NCI-H2227 treated with DMSO at 0.1 percent for 48 hours (cell line): ENCODE data around the gene FAM83G.
A peak's percentile ranks its signal among the peaks of the same experiment; 100 is the strongest.

Experiments used
- DNase-seq: peaks from one replicate; lab custom pipeline; 2025; lab: John Stamatoyannopoulos, UW

Gene FAM83G

DNA sequence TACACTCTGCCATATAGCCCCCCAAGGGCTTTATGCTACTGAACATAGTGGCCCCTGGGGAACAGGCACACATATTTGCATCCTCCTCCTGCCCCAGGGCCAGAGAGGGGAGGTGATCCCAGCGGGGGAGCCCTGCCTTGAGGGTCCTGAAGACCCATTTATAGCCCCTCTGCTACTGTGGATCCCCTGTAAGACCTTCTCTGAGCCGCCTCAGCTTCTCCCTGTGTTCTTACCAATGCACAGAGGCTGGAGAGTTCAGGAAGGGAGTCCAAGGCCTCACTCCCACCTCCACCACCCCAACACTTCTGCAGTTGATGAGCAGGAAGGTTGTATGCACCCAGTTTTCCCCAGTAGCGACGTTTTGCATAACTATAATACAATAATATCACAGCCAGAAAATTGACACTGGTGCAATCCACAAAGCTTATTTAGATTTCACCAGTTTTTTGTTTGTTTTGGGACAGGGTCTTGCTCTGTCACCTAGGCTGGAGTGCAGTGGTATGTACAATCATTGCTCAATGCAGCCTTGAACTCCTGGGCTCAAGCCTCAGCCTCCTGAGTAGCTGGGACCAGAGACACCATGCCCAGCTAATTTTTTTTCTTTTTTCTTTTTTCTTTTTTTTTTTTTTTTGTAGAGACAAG is 1.3 kb upstream of the FAM83G start:
- DNase-seq: no peak

DNA sequence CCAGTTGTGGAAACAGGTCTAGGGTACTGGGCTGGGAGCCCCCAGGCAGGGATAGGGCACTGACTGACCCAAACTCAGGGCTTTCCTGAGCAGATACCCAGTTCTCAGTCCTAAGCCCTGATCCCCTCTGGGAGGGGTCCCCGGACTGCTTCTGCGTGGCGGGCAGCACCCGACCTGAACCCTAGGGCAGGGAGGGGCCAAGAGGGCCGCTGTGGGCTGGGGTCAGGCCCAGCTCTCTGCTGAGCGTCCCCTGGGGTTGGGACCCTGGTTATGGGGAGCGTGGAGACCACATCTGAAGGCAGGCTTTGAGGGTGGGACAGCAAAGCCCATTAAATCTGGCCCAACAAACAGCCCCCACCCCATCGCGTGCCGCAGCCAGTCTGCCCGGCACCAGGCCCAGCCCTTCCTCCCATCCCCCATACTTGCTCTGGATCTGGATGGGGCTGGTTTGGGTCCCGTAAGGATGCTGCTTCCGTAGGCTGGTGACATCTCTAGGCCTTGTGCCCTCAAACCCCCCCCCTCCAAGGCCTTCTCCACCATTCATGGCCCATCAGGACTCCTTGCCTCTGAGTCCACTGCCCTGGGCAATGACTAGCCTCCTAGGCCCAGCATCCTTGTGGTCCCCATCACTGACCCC is 691 bp upstream of the FAM83G start:
- no peak for DNase-seq

DNA sequence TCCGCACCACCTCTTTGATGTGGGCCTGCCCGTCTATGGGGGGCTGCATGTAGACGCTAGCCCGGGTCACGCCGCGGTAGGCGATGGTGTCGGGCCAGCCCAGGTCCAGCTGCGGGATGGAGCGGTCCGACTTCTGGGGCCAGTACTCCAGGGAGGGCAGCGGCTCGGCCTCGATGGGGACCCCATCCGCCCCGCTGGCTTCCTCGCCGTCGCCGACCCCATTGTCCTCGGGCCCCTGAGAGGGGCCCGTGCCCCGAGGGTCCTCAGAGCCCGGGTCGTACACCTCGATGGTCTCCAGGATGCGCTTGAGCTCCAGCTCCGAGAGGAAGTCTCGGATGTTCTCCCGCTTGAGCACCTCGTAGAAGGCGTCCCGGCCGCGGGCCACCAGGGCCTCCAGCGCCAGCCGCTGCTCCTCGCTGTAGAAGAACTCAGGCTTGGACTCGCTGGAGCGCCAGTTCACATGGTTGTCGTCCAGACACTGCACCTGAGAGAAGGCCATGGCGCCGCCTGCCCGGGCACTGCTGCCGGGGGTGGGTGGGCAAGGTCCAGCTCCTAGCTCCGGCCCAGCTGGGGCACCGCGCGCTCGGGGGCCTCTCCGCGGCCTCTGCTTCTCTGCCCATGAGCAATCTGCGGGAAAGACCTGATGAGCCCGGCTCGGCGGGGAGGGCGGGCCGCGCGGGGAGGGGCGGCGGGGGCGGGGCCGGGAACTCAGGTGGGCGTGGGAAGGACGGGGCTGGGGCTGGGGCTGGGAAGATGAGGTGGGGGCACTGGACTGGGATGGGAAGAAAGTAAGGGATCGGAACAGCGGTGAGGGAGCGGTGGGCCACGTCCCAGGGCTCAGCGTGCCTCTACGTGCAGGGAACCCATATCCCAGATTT is 782 bp downstream of the FAM83G start:
- DNase-seq: peak; percentile 29

DNA sequence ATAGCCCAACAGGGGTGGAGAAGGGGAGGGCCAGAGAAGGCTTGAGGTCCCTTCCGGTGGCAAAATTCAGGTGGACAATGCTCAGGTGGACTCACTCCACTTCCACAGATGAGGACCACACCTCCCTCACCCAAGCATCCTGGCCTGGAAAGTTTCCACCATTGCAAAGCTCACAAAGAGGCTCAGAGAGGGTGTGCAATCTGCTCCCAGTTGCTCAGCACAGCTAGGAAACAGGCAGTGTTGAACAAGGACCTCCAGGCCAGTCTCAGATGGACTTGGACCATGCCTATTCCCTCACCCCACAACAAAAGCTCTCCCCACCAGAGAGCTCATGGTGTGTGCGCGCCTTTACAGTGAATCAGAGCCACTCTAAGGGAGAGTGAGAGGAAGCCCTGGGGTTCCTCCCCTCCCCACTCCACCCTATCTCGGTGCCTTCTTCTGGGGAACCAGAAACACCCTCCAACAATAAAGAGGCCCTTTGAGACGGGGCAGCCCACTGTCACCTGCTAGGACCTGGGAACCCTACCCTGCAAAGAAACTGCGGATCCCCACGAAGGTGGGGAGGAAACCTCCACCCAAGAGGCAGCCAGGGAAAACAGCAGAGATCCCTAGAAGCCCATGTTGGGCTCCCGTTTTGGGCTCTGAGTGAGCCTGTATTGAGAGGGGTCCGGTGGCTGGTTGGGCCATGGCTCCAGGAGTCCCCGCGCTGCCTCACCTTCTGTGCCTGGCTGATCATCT is 1.6 kb downstream of the FAM83G start:
- no peak for DNase-seq

DNA sequence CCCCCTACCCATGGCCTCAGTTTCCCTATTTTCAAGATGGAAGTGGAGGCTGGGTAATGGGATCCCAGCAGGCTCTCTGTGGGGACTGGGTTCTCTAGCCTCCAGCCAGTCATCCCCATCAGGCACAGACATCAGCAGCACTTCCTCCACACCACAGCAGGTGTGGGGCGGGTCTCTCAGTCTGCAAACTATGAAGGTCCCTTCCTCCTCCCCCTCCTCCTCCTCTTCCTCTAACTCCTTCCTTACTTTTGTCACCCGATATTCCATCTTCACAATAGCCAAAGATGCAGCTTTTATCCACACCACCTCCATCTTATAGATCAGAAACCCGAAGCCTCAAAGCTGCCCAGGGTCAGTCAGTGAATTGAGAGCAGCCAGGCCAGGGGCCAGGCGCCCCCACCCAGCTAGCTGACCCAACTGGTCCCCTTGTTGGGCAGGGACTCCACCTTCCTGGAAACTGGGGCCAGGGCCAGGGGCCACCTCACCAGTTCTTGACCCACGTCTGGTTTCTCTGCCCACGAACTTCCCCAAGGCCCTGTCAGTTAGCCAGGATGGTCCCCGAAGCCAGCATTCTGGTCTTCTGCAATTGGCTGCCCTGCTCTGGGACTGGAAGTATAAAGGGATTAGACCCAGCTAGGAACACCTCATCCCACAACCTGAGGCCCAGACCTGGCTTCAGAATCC is 2.5 kb downstream of the FAM83G start:
- no peak for DNase-seq

DNA sequence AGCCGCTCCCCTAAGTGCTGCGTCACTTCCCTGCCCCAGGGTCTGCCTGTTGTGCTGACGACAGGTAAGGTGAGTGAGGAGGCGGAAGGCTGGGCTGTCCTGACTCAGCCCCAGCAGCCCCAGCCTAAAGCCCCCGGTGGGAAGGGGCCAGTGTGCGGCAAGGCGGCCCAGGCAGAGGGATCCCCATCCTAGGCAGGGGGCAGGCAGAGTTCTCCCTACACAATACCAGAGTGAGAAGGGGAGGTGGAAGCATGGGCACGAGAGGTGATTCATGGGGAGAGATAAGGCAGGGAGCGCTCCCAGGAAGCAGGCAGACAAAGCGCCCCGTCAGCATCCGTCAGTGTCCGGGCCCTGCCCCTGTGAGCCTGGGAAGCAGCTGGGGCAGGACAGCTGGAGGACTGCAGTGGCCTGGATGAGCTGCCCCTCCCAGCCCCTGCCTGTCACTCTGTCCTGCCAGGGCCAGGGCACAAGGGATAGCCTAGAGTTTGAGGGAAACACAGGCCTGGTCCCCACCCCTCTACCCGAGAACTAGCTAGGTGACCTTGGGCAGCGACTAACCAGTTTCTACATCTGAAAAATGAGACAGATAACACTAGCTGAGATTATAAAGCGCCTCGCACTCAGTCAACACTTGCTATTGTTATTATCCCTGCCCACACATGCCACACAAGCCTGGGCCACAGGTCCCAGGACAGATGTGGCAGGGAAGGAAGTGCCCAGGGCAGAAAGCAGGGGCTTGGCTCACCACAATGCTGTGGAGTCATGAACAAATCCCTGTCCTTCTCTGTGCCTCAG is 3.8 kb downstream of the FAM83G start:
- DNase-seq: no peak

DNA sequence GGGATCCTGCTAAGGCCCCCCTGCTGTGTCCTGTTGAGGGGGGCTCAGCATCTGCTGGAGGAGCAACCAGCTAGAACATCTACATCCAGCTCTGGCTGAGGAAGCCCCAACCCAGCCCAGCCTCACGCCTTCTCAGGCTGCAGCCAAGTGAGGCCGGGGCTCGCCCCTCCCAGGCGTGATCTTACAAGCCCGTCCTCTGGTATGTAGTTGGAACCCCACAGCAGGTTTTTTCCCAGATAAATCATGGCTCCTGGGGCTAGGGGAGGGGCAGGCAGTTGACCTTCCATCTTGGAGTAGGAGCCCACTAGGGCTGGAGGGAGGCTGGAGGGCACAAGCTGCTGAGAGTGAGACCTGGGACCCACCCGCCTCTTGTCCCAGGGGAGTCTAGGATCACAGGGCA is 4.7 kb downstream of the FAM83G start:
- DNase-seq: no peak

DNA sequence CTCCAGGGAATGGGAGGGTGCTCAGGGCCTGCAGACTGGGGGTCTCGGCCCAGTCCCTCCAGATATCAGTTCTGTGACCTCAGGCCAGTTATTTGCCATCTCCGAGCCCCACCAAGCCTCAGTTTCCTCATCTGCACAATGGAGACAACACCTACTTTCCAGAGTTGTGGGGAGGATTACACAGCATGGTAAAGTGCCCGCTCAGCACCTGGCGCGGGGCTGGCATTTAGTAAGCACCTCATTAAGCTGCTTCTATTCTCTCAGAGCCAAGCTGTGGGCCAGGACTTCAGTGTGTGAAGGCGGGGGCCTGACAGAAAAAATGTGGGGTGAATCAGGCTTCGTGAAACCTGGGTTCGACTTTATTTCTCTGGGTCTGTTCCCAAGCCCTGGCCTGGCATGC is 5.2 kb downstream of the FAM83G start:
- DNase-seq: no peak

DNA sequence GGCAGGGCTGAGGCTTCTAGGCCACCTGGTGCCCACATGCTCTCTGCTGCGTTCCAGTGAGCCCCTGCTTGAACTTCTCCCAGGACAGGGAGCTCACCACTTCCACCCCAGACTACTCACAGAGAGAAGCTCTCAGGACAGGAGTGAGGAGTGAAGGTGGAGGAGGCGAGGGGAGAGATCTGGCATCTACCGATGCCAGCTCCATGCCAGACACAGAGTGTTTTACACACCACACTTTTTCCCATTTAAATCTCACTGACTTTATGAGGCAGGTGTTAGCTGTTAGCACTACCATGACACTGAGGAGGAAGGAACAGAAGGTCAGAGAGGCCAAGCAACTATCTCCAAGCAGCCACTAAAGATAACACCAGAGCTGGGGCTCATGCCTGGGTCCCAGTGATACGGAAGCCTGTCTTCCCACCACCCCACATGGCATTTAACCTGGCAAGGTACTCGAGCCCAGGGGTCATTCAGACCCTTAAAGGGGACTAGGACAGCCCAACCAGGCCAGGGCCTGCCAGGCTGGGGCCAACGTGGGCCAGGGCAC is 6.8 kb downstream of the FAM83G start:
- no peak for DNase-seq

DNA sequence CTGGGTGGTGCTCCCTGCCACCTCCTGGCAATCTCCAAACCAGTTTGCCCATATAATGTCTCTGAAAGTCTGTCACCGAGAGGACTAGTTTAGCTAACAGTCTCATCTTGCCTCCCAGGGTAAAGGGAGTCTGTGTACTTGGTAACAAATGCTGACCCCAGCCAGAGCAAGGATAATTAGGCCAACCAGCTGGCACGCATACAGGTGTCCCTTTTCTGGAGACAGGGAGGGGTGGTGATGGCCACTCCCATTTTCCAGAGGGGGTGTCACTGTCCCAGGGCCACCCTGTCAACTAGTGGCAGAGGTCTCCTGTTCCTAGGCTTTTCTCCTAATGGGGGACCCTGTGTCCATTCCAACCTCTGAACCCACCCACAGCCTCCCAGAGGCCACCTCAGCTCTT is 8.1 kb downstream of the FAM83G start:
- DNase-seq: no peak

DNA sequence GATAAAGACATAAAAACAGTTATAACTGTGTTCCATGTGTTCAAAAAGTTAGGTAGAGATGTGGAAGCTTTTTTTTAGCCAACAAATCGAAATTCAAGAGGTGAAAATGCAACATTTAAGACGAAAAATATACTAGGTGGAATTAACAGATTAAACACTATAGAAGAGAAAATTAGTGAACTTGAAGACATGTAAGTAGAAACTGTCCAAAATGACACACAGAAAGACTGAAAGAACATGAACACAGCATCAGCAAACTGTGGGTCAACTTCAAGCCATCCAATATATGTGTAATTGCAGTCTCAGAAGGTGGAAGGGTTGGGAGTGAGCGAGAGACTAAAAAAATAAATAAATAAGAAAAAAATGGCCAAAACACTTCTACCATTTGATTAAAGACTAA is 9.3 kb downstream of the FAM83G start:
- no peak for DNase-seq

DNA sequence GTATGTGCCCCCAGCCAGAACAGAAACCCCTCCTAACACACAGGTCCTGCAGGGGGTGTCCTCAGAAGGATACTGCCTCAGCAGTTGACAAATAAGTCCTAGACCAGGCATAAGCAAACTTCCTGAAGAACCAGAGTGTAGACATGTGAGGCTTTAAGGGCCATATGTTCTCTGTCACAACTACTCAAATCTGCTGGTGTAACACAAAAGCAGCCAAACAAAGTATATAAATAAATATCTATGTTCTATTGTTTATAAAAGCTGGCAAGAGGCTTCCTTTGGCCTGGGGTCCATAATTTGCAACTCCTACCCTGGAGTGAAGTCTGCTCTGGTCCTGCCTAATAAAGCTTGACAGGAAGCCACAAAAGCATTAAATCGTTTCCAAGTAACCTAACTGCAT is 9.9 kb downstream of the FAM83G start:
- DNase-seq: no peak

DNA sequence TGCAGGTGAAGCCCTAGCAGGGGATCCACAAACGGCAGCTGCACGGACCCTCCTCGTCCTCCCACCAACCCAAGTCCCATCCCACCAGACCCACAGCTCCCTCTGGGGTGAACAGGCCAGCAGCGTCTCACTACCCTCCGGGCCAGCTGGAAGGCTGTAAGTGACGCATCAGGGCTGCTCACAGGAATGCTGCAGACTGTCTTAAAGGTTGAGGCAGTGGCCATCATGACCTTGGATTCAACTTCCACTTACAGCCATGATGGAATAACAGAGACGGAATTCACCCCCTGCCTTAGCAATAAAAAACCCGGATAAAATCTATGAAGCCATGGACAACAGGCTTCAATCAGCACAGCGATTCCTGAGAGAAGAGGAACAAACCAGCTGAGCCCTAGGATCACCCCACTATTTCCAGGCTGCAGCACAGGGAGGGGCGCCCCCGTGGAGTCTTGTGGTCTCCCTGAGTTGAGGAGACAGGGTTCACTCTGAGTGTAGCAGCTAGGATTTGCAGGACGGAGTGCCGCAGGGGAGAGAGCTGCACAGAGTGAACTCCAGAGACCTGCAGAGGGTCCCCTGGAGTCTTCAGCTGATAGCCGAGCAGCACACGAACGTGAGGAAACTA is 10.5 kb downstream of the FAM83G start:
- no peak for DNase-seq

DNA sequence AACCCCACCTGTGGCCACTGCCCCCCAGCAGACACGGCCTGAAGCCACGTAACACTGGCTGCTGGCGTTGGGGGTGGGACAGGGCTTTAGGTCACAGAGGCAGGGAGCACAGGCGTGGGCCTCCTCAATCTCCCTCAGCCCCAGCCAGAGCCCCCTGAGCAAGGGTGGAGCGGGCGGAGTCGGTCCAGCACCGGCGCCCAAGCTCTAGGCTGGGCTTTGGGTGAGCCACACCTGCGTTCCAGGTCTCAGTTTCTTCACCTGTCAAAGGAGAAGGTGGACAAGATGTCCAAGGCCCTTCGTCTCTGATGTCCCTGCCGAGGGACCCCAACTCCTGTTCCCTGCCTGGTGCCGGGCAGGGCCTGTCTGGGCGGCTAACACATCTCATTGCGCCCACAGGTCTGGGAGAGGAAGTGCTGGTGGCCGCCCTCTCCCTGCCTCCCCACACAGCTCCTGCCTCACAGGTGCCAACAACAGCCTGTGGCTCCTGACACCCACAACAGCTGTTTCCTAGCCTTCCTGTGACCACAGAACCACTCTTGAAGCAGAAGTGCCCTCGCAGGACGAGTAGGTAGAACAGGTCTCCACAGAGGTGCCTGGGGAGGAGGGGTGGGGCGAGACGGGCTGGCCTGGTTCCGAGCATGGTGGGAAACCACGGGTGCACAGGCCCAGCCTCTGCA is 12.0 kb downstream of the FAM83G start:
- no peak for DNase-seq

DNA sequence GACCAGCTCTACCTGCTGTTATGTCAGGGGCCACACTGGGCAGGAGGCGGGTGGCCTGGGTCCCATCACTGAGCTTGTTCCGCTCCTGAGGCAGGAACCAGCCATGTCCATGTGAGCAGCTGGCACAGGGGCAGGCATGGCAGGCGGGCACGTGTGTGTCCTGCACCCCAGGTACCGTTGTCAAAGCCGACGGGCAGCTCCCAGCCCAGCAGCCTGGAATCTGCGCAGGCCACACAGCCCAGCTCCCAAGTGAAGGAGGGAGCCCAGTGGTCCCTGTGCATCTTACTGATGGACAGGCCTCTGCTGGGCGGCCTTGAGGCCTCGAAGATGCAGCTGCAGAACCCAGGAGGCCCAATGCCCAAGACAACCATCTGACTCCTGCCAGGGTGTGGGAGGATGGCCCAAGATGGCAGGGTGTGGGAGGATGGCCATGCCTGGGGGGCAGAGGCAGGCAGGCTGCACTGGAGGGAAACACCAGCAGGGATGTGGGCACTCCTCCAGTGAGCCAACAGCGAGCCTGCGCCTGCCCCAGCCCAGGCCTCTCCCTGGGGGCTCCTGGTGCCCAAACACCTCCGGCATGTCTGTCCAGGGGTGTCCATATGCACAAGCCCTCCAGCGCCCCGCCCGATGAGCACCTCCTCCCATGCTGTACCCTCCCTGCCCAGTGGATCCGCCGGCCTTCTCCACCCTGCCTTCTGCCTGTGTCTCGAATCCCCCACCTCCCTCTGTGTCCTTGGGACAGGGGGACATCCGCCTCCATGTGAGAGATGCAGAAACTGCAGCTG is 12.8 kb downstream of the FAM83G start:
- no peak for DNase-seq

DNA sequence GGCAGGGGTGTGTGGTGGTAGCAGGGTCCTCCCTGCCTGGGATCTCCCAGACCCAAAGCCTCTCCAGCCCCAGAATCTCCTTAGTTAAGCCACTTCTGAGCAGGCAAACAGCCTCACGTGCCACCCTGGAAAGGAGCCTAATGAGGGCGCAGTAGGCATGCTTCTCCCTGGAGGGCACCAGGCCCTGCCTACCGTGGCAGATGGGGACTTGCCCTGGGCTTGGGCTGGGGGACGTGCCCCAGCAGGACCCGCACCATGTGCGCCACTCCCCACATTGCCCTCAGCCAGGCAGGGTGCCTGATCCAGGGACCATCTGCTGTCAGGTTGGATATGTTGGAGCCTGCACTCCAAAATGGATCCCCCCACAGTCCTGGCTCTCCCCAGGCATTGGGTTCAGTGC is 14.2 kb downstream of the FAM83G start:
- no peak for DNase-seq

DNA sequence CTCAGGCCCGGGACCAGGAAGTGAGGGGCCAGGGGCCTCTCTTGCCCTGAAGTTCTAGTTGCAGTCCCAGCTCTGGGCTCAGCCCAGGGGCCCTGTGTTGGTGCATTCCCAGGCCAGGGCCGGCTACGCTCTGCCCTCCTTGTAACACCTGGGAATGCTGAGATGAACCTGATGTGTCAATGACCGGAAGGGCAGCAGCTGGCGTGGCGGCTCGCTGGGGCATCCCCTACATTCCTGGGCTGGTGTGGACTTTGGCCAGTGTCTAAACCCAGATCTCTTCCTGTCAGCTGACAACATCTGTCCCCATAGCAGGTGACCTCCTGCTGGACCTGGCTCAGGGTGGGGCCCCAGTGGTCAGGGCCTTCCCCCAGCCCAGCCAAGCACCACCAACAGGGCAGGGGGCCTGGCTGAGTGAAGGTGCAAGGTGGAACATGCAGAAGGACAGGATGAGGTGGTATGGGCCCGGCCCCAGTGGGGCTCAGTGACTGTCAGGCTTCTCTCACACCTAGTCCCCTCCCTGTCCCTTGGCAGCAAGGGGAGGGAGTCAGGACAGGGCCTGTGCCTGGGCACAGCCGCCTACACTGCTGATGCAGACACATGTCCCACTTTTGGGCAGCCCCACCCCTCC is 15.9 kb downstream of the FAM83G start:
- no peak for DNase-seq

DNA sequence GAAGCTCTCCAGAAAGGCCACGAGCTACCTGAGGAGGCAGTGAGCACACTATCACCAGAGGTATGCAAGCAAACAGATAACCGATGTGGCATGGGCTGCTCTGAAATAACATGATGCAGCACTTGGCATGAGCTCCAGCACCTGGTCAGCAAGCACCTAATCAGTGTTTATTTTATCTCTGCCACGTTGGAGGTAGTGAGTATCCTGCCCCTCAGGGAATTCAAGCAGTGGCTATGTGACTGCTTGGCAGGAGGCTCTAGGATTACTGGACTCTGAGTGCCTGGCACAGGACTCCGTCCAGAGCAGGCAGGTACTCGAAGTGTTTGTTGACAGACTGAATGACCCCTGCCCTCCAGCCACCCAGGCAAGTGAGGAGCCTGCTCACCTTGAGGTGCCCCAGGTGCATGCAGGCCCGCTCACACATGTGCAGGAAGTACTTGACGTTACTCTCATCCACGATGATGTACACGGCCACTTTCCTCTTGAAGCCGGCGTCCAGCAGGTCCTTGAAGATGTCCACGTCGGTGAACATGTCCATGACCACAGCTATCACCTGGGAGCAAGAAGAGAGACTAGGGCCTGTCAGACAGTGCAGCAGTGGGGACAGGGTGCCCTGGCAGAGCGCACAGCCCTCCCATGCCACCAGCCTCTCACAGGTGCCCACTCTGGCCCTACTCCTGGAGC is 16.6 kb downstream of the FAM83G start:
- no peak for DNase-seq
